D341Med (cell line): ENCODE data around the gene RXRA.

Experiments used
- DNase-seq: peaks from one replicate; pipeline ENCODE4 v3.0.0; 2012; ENCODE audit warnings: low spot score

Gene RXRA

GRCh38 chr9:134433909-134434882, 107.9 kb downstream of the RXRA start:
- no peak for DNase-seq

- peak; percentile 69 for DNase-seq
These were observed 108.7 kb downstream of the RXRA start for GRCh38 chr9:134434894-134435506.

GRCh38 chr9:134435550-134436378, 109.5 kb downstream of the RXRA start:
- DNase-seq, result no peak

GRCh38 chr9:134436379-134436762, 110.1 kb downstream of the RXRA start:
- no peak for DNase-seq

GRCh38 chr9:134436911-134437310, 110.7 kb downstream of the RXRA start:
- no peak for DNase-seq

GRCh38 chr9:134437403-134438194, 111.3 kb downstream of the RXRA start:
- no peak for DNase-seq

GRCh38 chr9:134438195-134438788, 112.0 kb downstream of the RXRA start:
- DNase-seq, result no peak

GRCh38 chr9:134439368-134439784, 113.1 kb downstream of the RXRA start:
- DNase-seq, result no peak

GRCh38 chr9:134440636-134441226, 114.5 kb downstream of the RXRA start:
- no peak for DNase-seq

GRCh38 chr9:134441227-134442084, 115.2 kb downstream of the RXRA start:
- DNase-seq, result no peak

GRCh38 chr9:134442085-134442474, 115.8 kb downstream of the RXRA start:
- no peak for DNase-seq

GRCh38 chr9:134442486-134443173, 116.4 kb downstream of the RXRA start:
- no peak for DNase-seq

- peak; percentile 92 for DNase-seq
These were observed 117.2 kb downstream of the RXRA start for GRCh38 chr9:134443174-134444037.

- no peak for DNase-seq
These were observed 117.7 kb downstream of the RXRA start for GRCh38 chr9:134444038-134444315.

GRCh38 chr9:134445000-134445399, 118.7 kb downstream of the RXRA start:
- no peak for DNase-seq

- DNase-seq, result peak; percentile 93
These were observed 123.1 kb downstream of the RXRA start for GRCh38 chr9:134449180-134449916.

- no peak for DNase-seq
These were observed 125.6 kb downstream of the RXRA start for GRCh38 chr9:134451700-134452458.
